Stimulated activated CD4-positive, alpha-beta T cell treated with anti-CD3 and anti-CD28 coated beads, Interleukin-2, amount 100 ng/mL, for 4 hours (primary cell): ENCODE results near the gene FOLH1.
"Not testable (repeated sequence)": the region's sequence is repeated elsewhere in the genome, so short reads cannot be mapped to it uniquely, and the experiment has no call there.

ENCODE experiments used
- DNase-seq: peaks from one replicate; pipeline ENCODE4 v3.0.0-alpha.2; 2020; ENCODE audit warnings: low read depth

FOLH1 gene

DNA sequence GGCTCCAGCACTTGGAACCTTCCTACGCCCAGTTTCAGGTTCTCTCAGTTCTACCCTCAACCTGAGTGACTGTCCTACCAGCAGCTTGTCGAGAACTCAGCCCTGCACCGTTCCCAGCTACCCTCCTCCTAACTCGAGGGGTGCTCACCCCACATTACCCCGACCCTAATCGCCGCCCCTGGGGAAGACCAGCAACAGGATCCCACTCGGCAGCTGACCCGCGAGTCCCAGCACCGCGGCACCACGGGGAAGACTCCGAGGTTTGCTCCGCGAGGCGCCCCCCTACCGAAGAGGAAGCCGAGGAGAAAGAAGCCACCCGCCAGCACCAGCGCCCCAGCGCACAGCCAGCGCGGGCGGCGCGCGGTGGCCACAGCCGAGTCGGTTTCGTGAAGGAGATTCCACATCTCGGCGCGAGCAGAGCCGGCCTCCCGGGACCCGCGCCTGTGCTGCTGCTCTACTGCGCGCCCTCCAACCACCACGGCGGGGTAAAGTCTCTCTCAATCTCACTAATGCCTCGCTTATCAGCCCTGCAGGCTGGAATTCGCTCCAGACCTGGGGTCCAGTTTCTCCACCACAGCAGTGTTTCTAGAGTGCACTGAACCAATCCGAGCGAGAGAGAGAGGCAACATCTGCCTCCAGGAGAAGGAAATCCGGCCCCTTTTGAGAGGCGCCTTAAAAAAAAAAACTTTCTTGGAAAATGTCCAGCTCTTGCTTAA, at the start of gene FOLH1:
FOLH1 (minus strand) TSS at position 597 of the 716 bp plus-strand sequence; CDS start at position 404, 193 bp downstream.
- no peak for DNase-seq

DNA sequence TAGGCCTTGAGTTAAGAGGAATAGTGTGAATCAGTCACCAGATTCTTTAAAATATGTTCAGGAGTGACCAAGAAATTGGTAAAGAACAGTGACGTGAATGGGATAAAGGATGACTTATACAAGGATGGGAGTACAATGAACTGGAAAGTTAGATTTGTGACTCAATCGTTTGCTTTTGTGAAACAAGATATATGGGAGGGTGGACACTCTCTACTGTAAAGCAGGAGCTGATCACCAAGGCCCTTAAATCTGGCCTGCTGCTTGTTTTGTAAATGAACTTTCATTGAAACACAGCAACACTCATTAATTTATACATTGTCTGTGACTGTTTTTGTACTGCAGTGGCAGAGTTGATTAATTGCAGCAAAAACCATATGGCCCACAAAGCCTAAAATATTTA, 46.7 kb upstream of the FOLH1 start:
- DNase-seq, result not testable (repeated sequence)

DNA sequence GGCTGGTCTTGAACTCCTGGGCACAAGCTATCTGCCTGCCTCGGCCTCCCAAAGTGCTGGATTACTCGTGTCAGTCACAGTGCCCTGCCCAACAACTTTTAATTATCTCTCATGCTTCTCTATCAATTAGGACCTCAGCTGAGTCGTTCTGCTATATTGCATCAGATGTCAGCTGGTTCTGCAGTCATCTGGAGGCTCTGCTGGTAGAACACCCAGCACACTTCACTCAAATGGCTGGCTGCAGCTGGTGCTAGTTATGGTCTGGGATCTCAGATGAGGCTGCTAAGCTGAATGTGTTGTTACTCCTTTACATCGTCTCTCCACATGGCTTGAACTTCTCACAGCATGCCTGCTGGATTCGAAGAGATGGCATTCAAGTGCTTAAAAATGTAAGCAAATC, 42.8 kb upstream of the FOLH1 start:
- DNase-seq, result not testable (repeated sequence)

GRCh38 chr11:49250398-49251115, 42.2 kb upstream of the FOLH1 start:
- not testable (repeated sequence) for DNase-seq

DNA sequence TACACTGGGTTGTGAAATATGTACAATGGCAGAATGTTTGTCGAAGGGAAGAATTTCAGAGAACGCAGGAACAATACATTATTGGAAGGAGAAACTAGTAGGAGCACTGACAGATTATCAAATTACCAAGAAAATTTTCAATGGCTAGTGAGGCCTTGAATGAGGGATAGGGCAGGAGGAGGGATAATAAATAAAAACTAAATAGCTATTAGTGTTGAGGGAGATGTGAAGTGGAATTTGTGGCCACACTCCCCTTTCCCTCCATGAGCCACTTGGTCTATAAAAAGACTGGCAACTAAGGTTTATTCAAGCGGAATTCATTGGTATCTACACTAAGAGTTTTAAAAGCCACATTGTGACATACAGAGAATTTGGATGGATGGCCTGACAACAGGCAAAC, 41.0 kb upstream of the FOLH1 start:
- not testable (repeated sequence) for DNase-seq

DNA sequence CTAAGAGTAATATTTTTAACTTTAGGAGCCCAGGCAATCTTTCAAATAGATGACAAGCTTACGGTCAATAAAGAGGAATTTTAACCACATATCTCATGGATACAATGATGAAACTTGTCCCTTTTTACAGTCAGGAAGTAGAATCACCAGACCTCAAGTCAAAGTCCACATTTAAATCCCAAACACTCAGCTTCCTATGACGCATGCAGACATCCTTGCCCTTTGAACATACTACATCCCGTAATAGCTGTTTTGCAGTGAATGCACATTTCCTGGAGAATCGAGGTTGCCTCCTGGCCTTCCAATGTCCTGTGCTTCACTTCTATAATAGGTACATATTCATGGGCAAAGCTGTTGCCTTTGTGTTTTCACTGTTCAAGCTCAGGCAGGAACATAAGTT, 25.3 kb upstream of the FOLH1 start:
- not testable (repeated sequence) for DNase-seq

- DNase-seq, result not testable (repeated sequence)
Measured at GRCh38 chr11:49233019-49233418, 24.6 kb upstream of the FOLH1 start.

DNA sequence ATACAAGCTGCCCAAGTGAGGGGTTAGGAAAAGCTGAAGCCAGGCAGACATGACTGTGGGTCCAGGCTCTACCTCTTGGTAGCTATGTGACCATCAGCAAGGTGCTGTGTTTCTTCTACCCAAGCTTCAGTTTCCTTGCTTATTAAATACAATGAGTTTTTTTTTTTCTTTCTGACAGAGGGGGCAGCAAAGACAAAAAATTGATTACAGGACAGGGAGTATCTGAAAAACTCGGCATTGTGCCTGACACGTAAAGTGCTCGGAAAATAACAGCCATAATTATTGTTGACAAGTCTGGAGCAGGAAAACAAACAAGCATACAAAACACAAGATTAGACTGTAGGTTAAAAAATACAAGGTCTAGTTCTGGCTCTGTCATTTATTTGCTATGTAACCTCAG, 23.3 kb upstream of the FOLH1 start:
- not testable (repeated sequence) for DNase-seq

GRCh38 chr11:49230534-49230933, 22.1 kb upstream of the FOLH1 start:
- DNase-seq, result not testable (repeated sequence)

GRCh38 chr11:49230001-49230400, 21.6 kb upstream of the FOLH1 start:
- not testable (repeated sequence) for DNase-seq

GRCh38 chr11:49229136-49229535, 20.7 kb upstream of the FOLH1 start:
- DNase-seq, result not testable (repeated sequence)

DNA sequence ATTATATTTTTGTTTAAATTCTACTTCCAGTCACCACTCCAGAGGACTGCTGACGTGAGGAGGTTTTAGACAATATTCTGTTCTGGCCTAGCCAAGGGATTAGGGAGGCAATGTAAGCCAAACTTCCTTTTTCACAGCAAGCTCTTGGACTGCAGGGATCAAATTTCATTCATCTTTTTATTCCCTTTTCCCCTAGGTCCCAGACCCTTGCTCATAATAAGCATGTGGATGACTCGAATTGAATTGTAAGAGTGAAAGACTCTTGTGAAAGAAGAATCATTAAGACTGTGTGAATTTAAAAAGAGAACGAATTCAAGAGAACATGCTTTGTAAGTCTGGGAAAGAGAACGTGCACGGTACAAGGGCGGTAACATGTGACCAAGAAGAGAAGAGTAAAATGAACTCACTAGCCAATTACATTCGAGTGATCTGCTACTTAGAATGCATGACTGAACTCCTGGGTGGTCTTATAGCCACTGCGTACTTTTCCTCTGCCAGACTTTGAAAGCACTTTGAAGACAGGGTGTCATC, 16.9 kb upstream of the FOLH1 start:
- not testable (repeated sequence) for DNase-seq

DNA sequence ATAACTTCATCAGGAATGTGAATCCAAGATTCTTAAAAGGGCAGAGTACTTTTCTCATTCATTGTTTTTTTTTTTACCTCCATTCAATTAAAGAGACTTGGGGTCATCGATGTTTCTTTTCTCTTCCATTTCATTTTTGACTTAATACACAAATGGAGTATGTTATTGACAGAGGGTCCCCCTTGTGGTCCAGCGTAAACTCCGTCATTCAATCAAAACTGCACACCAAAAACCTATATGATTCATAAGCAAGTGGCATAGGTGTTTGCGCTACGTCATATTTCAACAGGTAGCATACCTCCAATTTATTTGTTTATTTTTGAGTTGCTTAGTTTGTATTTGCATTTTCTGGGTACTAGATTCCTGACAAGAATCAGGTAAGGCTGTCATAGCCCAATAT, 12.7 kb upstream of the FOLH1 start:
- DNase-seq, result no peak

DNA sequence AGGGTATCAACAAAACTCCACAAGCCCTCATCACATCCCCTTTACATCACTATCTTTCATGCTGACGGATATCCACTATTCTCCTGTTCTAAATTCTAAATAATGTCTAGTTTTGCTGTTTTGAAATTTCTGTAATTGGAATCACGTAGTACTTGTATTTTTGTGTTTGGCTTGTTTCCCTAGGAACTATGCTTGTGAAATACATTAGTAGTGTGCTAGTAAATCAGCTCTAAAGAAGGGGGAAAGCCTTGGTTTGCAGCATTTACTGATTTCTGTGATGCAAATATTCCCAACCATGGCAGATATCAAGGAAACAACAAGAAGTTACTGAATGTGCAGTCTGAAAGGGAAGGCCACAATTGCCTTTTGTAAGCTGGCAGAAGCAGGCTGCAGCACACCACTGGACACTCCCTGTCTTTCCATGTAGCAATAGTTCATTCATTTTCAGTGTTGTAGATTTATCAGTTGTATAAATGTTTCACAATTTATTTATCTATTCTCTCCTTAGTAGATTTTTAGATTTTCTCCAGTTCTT, 4.7 kb upstream of the FOLH1 start:
- DNase-seq, result no peak

DNA sequence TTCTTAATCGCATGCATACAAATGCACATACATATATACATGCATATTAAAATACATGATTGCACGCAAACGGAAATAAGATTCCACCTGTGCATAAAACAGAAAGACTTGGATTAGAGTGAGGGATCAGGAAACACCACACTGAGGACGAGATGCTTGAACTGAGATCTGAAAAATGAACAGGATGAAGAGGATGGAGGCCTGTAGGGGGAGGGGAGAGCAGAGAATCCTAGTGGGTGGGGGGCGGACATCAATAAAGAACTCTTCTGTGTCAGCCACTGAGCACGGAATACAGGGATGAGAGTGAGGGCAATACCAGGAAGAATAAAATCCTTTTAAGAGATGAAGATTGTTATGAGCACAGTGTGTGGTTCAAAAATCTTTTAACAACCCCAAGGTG, 1.4 kb downstream of the FOLH1 start:
- not testable (repeated sequence) for DNase-seq

GRCh38 chr11:49202287-49202976, 6.0 kb downstream of the FOLH1 start:
- no peak for DNase-seq

- not testable (repeated sequence) for DNase-seq
Measured at GRCh38 chr11:49196775-49197174, 11.6 kb downstream of the FOLH1 start.

GRCh38 chr11:49196002-49196401, 12.4 kb downstream of the FOLH1 start:
- DNase-seq, result not testable (repeated sequence)

DNA sequence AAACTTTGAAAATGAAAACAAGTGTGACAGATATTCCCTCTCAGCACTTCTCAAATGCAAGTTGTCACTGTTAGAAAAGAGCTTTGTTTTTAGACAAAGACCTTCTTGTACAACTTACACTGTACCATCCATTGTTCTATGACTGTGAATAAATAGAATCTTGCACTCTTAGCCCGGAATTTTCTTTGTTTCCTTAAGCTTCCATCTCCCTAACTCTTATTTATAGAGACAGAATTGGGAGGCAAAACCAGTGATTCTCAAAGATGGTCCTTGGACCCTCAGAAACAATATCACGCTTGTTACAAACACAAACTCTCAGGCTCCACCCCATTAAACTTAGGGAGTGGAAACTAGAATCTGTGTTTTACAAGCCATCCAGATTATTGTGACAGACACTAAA, 18.1 kb downstream of the FOLH1 start:
- not testable (repeated sequence) for DNase-seq

- not testable (repeated sequence) for DNase-seq
Measured at GRCh38 chr11:49186225-49186624, 22.2 kb downstream of the FOLH1 start.

DNA sequence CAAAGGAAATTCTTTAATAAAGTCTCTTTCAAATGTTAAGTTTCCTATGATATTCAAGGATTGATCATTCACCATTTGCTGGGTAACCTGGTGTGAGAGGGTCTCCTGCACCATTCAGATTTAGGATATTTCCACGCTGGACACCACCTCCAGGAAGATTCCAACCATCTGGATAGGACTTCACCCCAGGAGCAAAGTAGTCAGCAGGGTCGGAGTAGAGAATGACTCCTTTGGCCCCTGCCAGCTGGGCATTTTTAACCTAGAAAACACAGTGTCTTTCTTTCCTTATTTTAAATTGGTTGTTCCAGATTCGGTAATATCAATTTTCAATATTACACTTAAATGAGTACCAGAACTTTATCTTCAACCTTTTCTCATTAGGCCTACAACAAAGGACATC, 22.8 kb downstream of the FOLH1 start:
- DNase-seq, result not testable (repeated sequence)

GRCh38 chr11:49184756-49185155, 23.6 kb downstream of the FOLH1 start:
- not testable (repeated sequence) for DNase-seq
